ENCODE data around the gene MYO7A.

DNA sequence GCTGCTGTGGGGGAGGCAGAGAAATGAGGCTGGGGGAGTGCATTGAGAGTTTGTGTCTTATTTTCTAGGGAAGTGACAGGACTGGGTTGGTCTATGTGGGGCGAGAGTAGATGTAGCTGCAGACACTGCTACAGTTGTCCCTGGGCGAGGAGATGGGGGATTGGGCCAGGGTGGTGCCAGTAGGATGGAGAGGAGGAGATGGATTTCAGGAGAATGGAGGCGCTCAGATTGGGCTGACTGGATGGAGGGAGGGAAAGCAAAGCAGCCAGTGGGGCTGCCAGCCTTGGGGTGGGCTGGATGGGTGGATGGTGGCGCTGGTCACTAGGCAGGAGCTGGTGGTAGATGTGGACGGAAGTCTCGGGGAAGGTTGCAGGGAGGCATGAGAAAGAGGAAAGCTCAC is 16.1 kb upstream of the MYO7A start:
- TF ChIP-seq GATA1 (IDR thresholded peaks at IDR 0.05; ENCODE audit: low read depth, low read length) (no peak), POLR2A (IDR thresholded peaks at IDR 0.05; ENCODE audit: low read length) (no peak)

Measured in erythroblast (primary cell).